NT2/D1 (cell line): ENCODE measurements around the gene ZNF232.

Experiments used
- SUZ12 ChIP-seq: IDR thresholded peaks from 2 replicates; pipeline ENCODE4 v1.6.1; 2011; ENCODE audit not compliant: insufficient read length, insufficient read depth; ENCODE audit errors: extremely low read depth
- ZNF274 ChIP-seq: IDR thresholded peaks from 2 replicates; pipeline ENCODE4 v1.6.1; 2011; ENCODE audit warnings: mild to moderate bottlenecking, low read depth, low read length

GRCh38 chr17:5077781-5078105 is 33.9 kb downstream of the ZNF232 start:
- no peak for TF ChIP-seq SUZ12
- no peak for TF ChIP-seq ZNF274
